ENCODE data around the gene SSR3.

- no peak for TF ChIP-seq CTCF (IDR thresholded peaks at IDR 0.05)
- no peak for TF ChIP-seq POLR2A (IDR thresholded peaks at IDR 0.05)
Observed at GRCh38 chr3:156554515-156554841, 439 bp downstream of the SSR3 start.
